NCI-H1930 (cell line): Measurements from ENCODE around the gene RAB26.

ENCODE experiments used
- DNase-seq, 2 experiments: peaks; one replicate each; lab custom pipeline; 2025; lab: John Stamatoyannopoulos, UW

RAB26 gene

DNA sequence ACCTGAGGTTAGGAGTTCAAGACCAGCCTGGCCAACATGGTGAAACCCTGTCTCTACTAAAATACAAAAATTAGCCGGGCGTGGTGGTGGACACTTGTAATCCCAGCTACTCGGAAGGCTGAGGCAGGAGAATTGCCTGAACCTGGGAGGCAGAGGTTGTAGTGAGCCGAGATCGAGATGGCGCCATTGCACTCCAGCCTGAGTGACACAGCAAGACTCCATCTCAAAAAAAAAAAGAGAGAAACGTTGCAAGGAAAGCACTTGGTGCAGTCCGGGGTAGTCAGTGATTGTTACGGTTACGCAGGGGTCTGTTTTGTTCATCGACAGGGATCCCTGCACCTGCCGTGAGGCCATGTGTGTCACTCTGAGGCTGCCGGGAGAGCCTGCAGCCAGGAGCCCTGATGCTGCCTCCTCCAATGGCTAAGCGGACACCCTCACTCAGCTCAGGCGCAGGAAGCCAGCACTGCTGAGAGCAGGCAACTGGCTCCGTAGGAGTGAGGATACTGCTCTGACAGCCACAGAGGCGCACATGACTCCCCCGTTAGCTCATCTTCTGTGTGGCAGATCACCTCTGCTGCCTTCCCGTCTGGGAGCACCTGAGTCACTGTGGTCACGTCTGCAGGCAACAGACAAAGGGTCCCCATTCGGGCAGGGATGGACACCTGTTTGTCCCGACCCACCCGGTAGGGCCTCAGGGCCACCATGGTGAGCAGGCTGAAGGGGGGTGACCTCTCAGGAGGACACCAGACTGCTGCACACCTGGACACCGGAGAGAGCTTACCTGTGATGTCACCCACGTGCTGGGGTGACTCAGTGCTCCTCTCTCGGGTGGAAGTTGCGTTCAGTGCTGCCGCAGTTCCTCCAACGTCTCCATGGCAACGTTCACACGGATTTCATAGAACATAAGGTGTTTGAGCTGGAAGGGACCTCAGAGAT lies 5.2 kb upstream of the RAB26 start:
- DNase-seq = no peak

GRCh38 chr16:2143878-2144485 lies 4.4 kb upstream of the RAB26 start:
- no peak for DNase-seq

GRCh38 chr16:2145843-2146242 lies 2.6 kb upstream of the RAB26 start:
- no peak for DNase-seq

GRCh38 chr16:2147378-2147777 lies 1.0 kb upstream of the RAB26 start:
- DNase-seq = no peak

- DNase-seq = peak; percentile 32 to 45
Measured at GRCh38 chr16:2148714-2149629, 547 bp downstream of the RAB26 start.

DNA sequence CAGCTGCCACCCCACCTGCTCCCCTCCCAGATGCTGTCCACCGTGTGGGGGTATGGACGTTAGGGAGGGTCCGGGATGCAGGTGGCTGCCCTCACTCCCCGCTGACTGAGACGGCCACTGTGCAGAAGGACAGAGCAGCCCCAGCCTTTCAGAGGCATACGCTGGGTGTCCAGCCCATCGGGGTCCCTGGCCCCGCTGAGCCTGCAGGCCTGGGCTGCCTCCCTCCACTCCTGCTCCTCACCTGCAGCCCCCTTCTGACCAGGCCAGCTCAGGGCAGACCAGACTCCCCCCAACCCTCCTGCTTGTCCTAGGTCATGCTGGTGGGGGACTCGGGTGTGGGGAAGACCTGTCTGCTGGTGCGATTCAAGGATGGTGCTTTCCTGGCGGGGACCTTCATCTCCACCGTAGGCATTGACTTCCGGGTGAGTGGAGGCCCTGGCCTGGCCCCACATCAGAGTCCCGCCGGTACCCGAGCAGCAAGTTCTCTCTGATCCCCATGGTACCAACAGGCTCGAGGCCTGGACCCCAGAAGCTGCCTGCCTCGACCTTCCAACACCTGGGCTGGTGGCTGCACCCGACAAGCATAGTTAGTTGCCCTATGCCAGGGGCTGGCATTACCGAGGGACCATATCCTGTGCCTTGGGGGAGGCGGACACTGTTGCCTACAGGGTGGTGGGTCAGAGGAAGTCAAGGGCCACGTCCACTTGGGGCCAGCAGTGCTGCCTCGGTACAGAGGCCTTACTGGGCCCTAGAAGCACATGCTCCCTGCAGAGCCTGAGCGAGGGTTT lies 1.4 kb downstream of the RAB26 start:
- DNase-seq = no peak

DNA sequence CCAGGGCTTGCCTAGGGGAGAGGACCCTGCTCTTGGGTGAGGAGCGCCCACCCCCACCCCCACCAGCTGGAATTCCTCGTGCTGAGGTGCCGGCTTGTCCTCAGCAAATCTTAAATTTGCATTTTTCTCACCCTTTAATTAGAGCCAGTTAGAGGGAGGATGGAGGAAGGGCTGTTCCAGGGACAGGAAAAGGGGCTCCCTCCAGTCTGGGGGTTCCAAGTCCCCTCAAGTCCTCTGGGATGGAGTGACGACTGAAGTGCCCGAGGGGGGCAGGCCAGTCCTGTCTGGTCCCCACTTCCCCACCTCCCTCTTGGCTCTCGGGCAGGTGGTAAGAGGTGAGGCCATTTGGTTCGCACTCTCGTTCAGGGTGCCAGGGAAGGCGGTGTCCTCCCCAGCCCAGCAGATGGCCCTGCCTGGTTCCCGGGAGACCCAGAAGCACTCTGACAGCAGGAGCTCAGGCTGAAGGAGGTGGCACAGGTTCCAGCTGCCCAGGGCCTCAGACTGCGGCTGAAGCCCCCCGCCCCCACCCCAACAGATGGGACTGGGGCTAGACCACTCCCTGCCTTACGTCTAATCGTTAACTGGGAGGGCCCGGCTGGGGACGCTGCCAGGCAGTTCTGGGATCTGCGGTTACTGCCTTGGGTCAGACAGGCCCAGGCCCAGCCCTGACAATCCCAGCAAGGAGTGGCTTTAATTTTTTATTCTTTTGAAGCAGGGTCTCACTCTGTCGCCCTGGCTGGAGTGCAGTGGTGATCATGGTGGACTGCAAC lies 2.2 kb downstream of the RAB26 start:
- DNase-seq = peak; percentile 23 to 27

DNA sequence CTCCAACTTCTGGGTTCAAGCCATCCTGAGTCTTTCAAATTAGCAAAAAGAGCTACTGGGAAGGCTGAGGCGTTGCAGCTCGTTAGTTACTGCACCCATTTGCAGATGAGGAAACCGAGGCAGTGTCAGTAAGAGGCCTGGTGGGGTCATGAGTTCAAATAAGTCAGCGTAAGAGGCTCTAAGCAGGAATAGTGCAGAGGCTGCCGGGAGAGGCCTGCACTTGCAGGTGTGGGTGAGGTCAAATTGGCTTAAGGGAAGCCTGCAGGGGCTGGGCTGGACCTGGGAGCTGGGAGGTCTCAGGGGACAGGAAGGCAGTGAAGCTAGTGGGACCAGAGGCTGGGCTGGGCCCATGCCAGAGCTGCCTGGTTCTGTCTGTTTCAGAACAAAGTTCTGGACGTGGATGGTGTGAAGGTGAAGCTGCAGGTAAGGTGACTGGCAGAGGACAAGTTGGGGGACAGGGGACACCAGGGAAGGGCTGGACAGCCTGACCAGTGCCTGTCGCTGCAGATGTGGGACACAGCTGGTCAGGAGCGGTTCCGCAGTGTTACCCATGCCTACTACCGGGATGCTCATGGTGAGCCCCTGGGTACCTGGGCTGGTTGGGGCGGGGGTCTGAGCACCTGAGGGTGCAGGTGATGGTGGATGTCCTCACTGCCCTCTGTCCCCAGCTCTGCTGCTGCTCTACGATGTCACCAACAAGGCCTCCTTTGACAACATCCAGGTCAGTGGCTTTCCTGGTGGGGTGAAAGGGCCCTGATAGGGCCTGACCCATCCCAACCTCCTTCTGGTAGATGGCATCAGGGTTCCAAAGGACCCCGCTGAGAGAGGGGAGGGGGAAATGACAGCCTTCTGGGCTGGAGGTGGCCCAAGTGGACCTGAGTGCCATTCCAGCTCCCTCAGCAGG lies 3.0 kb downstream of the RAB26 start:
- DNase-seq = no peak

DNA sequence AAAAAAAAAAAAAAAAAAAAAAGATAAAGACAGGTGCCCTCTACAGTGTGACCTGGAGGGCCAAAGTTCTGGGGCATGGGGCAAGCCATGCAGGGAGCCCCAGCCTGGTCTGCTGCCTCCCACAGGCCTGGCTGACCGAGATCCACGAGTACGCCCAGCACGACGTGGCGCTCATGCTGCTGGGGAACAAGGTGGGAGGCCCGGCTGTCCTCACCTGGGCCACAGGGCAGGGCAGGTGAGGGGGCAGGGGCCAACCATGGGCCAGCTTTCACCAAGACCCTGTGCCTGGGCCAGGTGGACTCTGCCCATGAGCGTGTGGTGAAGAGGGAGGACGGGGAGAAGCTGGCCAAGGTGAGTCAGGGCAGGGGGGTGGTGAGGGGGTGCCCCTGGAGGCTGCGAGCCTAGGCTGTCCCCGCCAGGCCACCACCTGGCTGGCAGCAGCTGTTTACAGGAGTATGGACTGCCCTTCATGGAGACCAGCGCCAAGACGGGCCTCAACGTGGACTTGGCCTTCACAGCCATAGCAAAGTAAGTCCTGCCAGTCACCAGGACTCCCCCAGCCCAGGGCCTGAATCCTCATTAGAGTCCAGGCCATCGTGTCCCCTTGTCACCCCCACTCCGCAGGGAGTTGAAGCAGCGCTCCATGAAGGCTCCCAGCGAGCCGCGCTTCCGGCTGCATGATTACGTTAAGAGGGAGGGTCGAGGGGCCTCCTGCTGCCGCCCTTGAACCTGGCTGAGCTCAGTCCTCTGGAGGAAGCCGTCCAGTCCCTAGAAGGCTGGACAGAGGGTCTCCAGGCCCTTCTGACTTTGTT lies 4.5 kb downstream of the RAB26 start:
- DNase-seq = no peak

DNA sequence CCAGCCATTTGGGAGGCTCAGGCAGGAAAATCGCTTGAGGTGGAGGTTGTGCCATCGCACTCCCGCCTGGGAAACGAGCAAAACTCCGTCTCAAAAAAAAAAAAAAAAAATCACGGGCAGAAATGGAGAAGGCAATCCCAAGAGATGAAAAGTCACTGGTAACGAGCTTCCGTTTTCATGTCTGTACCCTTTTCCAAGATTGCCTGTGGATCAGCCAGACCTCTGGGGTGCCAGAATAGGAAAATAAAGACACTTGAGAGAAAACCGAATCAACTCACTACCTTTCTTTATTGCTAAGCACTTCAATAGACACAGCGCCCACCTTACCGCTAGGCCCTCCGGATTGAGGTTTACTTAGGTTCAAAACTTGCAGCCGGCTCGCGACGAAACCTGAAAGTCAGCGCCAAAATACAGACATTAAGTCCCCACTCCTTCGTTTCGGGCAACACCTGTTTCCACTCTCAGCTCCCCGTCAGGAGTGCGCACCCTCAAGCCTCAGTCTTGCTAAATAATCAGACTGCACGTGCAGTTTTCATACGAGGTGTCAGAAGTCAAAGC lies 6.2 kb downstream of the RAB26 start:
- DNase-seq = no peak

DNA sequence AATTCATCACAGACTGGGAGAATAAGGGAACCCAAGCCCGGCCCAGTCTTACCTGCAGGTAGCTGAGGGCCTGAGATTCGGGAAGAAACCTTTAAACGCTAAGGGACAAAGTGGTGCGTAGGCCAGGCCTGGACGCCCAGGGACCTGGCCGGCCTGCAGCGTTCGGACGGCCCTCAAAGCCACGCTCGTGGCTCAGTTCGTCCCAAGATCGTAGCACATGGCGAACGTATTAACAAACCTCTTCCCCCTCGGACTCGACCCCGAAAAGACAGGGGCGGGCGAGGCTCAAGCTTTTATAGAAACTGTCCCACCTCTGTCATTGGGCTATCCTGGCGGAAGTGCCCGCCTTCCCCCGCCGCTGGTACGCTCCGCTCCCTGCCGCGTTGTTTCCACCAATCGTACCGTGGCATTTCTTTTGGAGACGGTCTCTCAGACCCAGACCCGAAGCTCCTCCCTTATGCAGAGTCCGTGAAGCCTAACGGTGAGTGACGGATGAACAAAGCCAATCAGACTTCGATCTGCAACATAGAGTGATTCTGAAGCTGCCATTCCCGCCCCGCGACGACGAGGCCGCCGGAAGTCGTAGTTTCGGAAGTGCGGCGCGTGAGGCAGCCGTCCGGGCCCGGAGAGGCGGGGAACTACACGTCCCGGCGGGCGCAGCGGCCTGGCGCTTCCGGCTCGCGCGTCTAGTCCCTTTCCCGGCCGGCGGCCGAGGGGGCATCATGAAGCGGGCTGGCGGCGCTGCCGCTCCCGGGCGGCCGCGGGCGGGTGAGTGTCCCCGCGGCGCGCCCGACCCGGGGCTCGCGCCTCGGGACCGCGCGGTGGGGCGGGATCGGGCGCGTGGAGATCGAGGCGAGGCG lies 6.9 kb downstream of the RAB26 start, which contains the start of gene TRAF7:
TRAF7 (plus strand) TSS at position 692 of the 860 bp plus-strand sequence. CDS start 8,139 bp downstream, outside the sequence.
- DNase-seq = peak; percentile 100

GRCh38 chr16:2155977-2156848 lies 7.8 kb downstream of the RAB26 start:
- DNase-seq = no peak

GRCh38 chr16:2156849-2157224 lies 8.4 kb downstream of the RAB26 start:
- DNase-seq = no peak

GRCh38 chr16:2157480-2158261 lies 9.2 kb downstream of the RAB26 start:
- DNase-seq = no peak

- no peak for DNase-seq
Measured at GRCh38 chr16:2158262-2158638, 9.8 kb downstream of the RAB26 start.
